HG03442 (cell line): ENCODE data around the gene CCDC9.
"Not testable (repeated sequence)": the region's sequence is repeated elsewhere in the genome, so short reads cannot be mapped to it uniquely, and the experiment has no call there.

ENCODE experiments used
- ATAC-seq: cut with Tn5 transposase; IDR thresholded peaks from one replicate; pipeline ENCODE4 v1.9.1; 2021; ENCODE audit warnings: mild to moderate bottlenecking, moderate library complexity; ENCODE audit not compliant: unreplicated experiment

The CCDC9 gene

DNA sequence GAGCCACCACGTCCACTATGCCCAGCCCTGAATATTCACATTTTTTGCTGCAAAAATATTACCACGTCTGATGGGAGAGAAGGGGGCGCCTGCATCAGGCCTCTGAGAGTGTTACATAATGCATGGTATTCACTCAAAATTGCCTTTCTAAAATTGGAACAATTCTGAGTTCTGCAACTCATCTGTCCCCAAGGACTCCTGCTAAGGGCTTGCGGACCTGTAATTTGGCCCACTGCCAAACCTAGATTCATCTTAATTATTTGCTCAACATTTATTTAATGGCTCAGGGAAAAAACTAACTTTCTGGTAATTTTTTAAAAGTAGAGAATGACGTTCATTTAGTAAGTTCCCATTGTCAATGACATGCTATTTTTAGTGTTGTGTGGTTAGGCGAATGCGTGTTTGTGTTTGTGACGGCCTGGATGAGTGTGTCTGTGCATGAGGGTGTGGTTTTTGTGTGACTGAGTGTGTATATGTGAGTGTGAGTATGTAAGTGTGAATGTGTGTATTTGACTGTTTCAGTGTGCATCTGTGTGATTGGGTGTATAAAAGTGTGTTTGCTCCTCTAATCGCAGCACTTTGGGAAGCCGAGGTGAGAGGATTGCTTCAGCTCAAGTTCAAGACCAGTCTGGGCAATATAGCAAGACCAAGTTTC is 27.2 kb downstream of the CCDC9 start:
- no peak for ATAC-seq

DNA sequence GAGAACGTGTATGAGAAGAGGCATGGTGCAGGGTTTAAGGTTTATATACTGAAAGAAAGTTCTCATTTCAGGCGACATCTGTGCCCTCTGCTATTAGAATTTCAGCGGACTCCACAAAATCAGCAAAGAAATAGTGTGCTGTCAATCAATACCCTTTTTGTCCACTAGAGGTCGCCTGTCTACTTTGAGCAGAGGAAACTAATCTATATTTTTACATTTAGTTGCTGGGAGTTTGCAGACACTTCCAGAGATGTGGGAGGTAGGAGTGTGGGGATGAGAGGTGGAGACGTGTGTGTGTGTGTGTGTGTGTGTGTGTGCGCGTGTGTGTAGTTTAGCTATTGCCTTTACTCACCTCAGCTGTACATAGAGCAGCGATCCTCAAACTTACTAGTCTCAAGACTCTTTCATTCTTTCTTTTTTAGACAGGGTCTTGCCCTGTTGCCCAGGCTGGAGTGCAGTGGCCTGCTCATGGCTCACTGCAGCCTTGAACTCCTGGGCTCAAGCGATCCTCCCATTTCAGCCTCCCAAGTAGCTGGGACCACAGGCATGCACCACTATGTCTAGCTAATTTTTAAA is 28.1 kb downstream of the CCDC9 start:
- no peak for ATAC-seq

DNA sequence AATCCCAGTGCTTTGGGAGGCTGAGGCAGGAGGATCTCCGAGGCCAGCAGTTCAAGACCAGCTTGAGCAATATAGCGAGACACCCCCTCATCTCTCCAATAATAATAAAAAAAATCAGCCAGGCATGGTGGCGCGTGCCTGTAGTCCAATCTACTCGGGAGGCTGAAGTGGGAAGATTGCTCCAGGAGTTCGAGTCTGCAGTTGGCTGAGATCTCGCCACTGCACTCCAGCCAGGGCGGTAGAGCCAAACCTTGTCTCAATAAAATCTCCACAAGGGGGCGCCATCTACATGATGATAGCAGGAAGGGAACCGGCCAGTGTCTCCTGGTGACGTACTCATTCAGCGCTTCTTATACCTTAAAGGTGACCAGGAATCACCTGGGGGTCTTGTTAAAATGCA is 39.7 kb downstream of the CCDC9 start:
- ATAC-seq = no peak

DNA sequence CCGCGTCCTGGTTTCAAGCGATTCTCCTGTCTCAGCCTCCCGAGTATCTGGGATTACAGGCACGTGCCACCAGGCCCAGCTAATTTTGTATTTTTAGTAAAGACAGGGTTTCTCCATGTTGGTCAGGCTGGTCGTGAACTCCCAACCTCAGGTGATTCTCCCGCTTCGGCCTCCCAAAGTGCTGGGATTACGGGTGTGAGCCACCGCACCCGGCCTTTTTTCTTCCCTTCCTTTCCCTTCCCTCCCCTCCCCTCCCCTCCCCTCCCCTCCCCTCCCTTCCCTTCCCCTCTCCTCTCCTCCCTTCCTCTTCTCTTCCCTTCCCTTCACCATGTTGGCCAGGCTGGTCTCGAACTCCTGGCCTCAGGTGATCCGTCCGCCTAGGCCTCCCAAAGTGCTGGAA is 44.5 kb downstream of the CCDC9 start:
- not testable (repeated sequence) for ATAC-seq

DNA sequence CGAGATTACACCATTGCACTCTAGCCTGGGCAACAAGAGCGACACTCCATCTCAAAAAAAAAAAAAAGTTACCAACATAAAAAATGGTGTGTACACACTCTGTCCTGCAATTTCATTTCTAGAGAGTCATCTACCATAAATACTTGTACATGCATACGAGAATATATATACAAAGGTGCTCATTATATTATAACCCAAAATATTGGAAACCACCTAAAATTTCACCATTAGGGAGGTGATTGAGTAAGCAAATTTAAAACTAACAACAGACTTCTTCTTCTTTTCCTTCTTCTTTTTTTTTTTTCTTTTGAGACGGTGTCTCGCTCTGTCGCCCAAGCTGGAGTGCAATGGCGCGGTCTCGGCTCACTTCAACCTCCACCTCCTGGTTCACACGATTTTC is 45.9 kb downstream of the CCDC9 start:
- ATAC-seq = no peak

DNA sequence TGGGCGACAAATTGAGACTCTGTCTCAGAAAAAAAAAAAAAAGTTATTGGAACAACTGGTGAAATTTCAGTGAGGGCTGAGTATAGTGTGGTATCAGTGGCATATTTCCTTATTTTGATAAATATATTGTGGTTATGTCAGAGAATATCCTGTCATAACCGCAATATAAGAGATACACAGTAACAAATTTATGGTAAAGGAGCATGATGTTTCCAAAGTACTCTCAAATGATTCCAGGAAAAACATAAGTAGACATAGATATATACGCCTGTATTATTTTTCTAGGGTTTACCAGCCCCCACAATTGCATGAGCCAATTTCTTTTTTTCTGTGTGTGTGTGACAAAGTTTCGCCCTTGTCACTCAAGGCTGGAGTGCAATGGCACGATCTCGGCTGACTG is 47.6 kb downstream of the CCDC9 start:
- no peak for ATAC-seq

DNA sequence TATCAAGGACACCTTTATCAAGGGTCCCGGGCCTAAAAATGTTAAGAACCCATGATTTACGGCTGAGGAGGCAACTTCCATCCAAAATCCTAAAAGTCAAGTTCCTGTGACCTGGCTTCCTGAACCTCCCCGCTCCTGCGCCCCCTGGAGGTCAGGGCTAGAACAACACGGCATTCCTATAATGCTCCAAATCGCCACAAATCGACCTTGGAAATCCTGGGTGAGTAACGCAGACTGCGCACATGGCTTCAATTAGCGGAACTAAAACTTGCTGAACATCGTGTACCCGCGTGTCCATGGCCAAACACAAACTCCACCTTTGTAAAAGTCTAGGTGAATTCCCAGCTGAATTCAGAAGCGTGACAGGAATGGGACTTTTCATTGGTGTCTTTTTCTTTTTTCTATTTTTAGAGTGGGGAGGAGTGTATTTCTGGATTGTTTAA is 49.0 kb downstream of the CCDC9 start:
- ATAC-seq = no peak

DNA sequence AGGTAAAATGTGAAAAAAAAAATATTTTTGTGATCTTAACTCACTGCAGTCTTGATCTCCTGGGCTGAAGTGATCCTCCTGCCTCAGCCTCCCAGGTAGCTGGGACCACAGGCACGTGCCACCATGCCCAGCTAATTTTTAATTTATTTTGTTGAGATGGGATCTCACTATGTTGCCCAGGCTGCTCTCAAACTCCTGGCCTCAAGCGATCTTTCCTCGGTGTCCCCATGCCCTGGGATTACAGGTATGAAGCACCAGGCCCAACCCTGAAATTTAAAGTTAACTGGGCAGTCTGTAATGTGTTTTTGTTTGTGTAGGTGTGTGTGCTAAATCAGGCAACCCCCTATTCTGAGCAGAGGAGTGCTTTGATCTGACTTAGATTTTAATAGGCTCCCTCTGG is 50.0 kb downstream of the CCDC9 start:
- ATAC-seq = no peak

DNA sequence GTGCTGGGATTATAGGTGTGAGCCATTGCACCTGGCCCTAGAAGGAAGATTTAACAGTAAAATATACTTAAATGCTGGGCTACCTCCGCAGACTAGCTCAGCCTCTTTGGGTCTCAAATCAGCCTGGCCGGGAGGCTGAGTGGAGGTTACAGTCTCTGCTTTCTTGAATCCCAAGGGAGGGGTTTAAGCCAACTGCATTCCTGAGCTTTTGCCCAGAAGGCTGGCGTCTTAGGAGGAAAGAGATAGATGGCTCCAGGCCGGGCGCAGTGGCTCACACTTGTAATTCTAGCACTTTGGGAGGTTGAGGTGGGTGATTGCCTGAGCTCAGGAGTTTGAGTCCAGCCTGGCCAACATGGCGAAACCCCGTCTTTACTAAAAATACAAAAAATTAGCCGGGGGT is 52.7 kb downstream of the CCDC9 start:
- no peak for ATAC-seq

DNA sequence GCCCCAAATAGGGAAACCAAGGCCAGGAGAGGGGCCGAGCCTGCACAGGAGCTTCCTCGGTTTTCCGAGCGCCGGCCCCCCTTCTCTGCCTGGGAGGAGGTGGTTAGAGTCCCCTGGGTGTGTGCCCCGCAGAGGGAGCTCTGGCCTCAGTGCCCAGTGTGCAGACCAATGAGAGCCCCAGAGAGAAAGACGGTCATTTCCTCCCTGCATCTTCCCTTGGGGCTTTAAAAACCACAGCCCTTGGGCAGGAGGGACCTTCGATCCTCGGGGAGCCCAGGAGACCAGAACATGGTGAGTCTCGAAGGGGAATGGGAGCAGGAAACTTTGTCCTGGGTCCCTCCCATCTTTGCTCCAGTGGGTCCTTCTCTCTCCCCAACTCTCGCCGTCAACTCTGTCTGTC is 53.3 kb downstream of the CCDC9 start, which contains the start of gene C5AR1:
Gene C5AR1 (plus strand): TSS at position 254 of the 400 bp plus-strand sequence. CDS start 35 bp downstream, at position 289.
- ATAC-seq = no peak

DNA sequence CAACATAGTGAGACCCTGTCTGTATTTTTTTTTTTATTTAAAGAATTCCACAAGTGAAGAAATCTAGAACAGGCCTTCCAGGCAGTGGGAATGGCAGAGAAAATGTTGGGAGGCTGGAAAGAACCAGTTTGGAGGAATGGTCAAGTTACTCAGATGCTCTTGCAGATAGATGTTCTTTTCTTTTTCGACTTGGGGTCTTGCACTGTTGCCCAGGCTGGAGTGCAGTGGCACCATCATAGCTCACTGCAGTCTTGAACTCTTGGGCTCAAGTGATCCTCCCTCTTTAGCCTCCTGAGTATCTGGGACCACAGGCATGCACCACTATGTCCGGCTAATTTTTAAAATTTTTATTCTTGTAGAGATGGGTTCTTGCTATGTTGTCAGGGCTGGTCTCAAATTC is 54.0 kb downstream of the CCDC9 start:
- no peak for ATAC-seq

DNA sequence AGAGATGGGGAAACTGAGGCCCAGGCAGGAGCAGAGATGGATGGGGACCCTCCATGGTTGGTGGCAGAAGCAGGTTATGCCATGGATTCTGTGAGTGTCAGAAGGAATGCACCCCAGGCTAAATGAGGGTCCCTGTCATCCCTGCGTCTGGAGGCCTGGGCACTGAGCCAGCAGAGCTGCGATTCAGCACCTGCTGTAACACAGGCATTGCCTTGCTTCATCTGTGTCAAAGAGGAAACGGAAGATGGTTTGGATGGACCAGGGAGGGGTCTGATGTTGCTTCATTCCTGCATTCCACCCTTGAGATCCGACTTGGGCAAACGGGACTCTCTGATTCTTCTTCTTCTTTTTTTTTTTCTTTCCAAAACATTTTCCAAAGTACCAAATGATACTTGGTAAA is 54.5 kb downstream of the CCDC9 start:
- no peak for ATAC-seq

DNA sequence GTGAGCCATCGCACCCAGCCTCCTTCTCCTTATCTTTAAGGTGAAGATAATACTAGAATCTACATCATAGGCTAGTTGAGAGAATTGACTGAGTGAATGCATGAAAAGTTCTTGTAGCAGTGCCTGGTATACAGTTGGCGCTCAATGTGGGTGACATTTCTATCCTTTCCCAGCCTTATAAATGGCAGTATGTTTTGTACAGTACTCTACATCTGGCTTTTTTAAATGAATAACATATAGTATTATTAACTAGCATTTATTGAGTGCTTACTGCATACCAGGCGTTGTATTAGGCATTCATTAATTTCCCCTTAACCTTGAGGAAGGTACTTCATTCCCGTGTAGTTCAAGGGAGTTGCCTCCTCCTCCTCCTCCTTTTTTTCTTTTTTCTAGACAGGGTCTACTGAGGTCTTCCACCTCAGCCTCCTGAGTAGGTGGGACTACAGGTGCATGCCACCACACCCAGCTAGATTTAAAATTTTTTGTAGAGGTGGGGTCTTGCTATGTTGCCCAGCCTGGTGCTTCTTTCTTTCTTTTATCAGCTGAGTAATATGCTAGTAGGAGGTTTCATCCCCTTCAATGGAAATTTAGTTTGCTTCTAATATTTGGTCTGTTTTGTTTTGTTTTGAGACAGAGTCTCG is 56.2 kb downstream of the CCDC9 start:
- ATAC-seq = no peak

DNA sequence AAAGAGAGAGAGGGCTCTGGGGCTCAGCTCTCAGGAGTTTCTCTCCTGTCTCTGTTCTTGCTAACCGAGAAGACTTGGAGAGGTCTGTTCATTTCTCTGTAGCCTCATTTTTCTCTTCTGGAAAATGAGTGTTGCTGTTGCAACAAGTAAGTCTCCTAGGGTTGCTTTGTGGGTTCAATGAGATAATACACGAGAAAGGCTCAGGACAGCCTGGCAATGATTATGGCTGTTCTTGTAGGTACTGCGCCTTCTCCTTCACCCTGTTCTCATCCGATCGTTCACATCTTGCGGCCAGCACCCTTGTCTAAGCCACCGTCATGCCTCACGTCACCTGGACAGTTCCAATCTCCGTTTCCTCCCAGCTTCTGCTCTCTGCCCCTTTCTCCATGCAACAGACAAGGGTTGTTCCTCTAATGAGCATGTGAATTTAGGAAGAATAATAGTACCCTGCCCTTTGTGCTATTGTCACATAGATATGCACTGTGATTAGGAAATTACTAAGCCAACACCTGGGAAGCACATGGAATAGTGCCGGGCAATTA is 57.5 kb downstream of the CCDC9 start:
- no peak for ATAC-seq

DNA sequence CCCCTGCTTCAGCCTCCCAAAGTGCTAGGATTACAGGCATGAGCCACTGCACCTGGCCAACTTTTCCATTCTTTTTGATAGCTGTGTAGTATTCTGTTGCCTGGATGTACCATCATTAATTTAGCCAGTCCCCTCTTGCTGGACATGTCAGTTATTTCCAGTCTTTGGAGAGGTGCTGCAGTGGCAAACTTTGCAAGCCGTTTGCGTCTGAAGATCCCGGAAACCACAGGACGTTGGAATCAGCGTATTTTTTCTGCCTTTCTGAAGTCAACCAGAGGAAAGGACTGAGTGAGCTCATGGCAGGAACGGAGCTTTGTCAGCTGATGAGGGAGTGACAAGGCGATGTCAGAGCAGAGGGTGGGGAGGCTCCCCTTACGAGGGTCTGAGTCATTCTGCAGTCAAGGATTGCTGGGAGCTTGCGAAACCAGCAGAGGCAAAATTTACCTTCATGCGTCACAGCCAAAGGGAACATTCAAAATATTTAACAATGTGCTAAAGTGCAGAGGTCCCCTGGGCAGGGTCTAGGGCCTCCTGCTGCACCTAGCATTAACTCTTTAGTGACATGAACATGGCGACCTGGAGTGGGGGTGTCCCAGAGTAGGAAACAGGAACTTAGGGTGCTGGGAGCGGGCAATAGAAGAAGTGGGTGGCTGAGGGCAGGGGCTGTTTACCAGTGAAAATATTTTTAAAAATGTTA is 58.9 kb downstream of the CCDC9 start:
- no peak for ATAC-seq

DNA sequence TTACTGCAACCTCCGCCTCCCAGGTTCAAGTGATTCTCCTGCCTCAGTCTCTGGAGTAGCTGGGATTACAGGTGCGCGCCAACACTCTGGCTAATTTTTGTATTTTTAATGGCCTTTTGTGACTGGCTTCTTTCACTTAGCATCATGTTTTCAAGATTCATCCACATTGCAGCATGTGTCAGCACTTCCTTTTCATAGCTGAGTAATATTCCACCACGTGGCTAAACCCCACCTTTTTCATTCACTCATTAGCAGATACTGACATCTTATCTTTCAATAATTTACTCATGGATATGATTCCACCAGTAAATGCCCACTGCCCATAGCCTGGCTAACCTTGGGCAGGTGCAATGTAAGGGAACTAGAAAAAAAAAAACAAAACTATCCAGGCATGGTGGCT is 60.2 kb downstream of the CCDC9 start:
- ATAC-seq = no peak

DNA sequence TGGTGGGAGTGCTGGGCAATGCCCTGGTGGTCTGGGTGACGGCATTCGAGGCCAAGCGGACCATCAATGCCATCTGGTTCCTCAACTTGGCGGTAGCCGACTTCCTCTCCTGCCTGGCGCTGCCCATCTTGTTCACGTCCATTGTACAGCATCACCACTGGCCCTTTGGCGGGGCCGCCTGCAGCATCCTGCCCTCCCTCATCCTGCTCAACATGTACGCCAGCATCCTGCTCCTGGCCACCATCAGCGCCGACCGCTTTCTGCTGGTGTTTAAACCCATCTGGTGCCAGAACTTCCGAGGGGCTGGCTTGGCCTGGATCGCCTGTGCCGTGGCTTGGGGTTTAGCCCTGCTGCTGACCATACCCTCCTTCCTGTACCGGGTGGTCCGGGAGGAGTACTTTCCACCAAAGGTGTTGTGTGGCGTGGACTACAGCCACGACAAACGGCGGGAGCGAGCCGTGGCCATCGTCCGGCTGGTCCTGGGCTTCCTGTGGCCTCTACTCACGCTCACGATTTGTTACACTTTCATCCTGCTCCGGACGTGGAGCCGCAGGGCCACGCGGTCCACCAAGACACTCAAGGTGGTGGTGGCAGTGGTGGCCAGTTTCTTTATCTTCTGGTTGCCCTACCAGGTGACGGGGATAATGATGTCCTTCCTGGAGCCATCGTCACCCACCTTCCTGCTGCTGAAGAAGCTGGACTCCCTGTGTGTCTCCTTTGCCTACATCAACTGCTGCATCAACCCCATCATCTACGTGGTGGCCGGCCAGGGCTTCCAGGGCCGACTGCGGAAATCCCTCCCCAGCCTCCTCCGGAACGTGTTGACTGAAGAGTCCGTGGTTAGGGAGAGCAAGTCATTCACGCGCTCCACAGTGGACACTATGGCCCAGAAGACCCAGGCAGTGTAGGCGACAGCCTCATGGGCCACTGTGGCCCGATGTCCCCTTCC is 63.9 kb downstream of the CCDC9 start:
- no peak for ATAC-seq
